Activated naive CD4-positive, alpha-beta T cell treated with Interleukin-2 at 50 U/mL for 16 hours (primary cell): ENCODE data around the gene KANK4.
"Not testable (repeated sequence)": the region's sequence is repeated elsewhere in the genome, so short reads cannot be mapped to it uniquely, and the experiment has no call there.

Experiments used
- DNase-seq: peaks from one replicate; pipeline ENCODE4 v3.0.0-alpha.2; 2020

KANK4 gene

GRCh38 chr1:62235576-62235975 lies 83.7 kb downstream of the KANK4 start:
- no peak for DNase-seq

- DNase-seq, result no peak
These were observed 84.5 kb downstream of the KANK4 start for GRCh38 chr1:62234688-62235087.

GRCh38 chr1:62233926-62234450 lies 85.2 kb downstream of the KANK4 start:
- DNase-seq, result no peak

- no peak for DNase-seq
These were observed 86.4 kb downstream of the KANK4 start for GRCh38 chr1:62232871-62233278.

GRCh38 chr1:62230718-62231117 lies 88.5 kb downstream of the KANK4 start:
- DNase-seq, result no peak

GRCh38 chr1:62229932-62230331 lies 89.3 kb downstream of the KANK4 start:
- no peak for DNase-seq

- no peak for DNase-seq
These were observed 89.8 kb downstream of the KANK4 start for GRCh38 chr1:62229468-62229867.

GRCh38 chr1:62228883-62229187 lies 90.4 kb downstream of the KANK4 start:
- DNase-seq, result no peak

GRCh38 chr1:62228136-62228882 lies 90.9 kb downstream of the KANK4 start:
- DNase-seq, result no peak

GRCh38 chr1:62227496-62227895 lies 91.7 kb downstream of the KANK4 start:
- no peak for DNase-seq

- DNase-seq, result no peak
These were observed 95.1 kb downstream of the KANK4 start for GRCh38 chr1:62224182-62224581.

- no peak for DNase-seq
These were observed 96.9 kb downstream of the KANK4 start for GRCh38 chr1:62222321-62222720.

- no peak for DNase-seq
These were observed 98.1 kb downstream of the KANK4 start for GRCh38 chr1:62221171-62221570.

- not testable (repeated sequence) for DNase-seq
These were observed 98.8 kb downstream of the KANK4 start for GRCh38 chr1:62220456-62220855.

GRCh38 chr1:62218604-62219003 lies 100.6 kb downstream of the KANK4 start:
- DNase-seq, result no peak

GRCh38 chr1:62213075-62213914 lies 105.9 kb downstream of the KANK4 start:
- DNase-seq, result no peak

GRCh38 chr1:62212411-62212810 lies 106.8 kb downstream of the KANK4 start:
- no peak for DNase-seq

GRCh38 chr1:62210960-62211359 lies 108.3 kb downstream of the KANK4 start:
- DNase-seq, result no peak

- DNase-seq, result no peak
These were observed 109.2 kb downstream of the KANK4 start for GRCh38 chr1:62209931-62210595.

- DNase-seq, result no peak
These were observed 110.3 kb downstream of the KANK4 start for GRCh38 chr1:62208970-62209369.

- DNase-seq, result no peak
These were observed 111.1 kb downstream of the KANK4 start for GRCh38 chr1:62208087-62208486.

GRCh38 chr1:62207187-62207586 lies 112.0 kb downstream of the KANK4 start:
- no peak for DNase-seq

GRCh38 chr1:62198781-62199125 lies 120.5 kb downstream of the KANK4 start:
- no peak for DNase-seq
